Uterus (tissue), 2 donors: Measurements from ENCODE around the gene VAV3.

Experiments used
- POLR2A ChIP-seq, 2 donors: fragments of 450-650 bp; IDR thresholded peaks; one replicate each; pipeline ENCODE4 v1.6.1; 2016; ENCODE audit warnings: antibody characterized with exemption in 2 of 2, mild to moderate bottlenecking in 1 of 2, moderate library complexity in 1 of 2
- TF ChIP-seq, protein P1 (sequence below), 4 experiments: fragments of 200-600 bp in 2 of 4; fragments of 450-650 bp in 2 of 4; sonication (generic) in 2 of 4; IDR thresholded peaks; one replicate each; pipeline ENCODE4 v1.5.1; 2016 to 2019; ENCODE audit warnings: antibody characterized with exemption in 4 of 4, mild to moderate bottlenecking in 2 of 4, moderate library complexity in 1 of 4

DNA sequence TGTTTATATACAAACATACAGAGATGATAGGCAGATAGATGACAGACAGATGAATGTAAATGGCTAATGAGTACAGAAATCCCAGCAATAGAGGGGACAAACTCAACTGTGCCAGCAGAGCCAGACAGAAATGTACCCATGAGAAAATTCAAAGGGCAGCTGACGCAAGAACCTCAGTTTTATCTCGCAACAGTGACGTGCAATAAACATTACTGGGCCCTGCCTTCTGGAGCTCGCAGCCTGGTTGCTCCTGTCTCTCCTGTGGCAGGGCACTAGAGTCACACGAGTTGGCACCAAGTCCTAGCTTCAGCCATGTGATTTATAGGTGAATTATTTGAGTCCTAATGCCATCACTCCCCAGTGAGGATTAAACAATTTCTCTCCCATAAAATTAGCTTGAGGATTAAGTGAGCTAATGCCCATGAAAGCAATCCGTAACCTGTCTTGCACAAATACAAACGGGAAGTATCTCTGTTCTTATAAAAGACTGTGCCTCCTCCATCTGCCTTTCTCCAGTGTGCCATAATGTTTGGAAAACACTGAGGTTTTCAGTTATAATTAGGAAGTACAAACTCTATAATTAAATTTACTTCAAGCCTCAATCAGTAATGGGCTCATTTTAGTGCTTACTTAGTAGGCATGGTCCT lies 50.7 kb downstream of the VAV3 start:
- no peak for TF ChIP-seq POLR2A (IDR thresholded peaks at IDR 0.05)
- TF ChIP-seq, protein P1, sequence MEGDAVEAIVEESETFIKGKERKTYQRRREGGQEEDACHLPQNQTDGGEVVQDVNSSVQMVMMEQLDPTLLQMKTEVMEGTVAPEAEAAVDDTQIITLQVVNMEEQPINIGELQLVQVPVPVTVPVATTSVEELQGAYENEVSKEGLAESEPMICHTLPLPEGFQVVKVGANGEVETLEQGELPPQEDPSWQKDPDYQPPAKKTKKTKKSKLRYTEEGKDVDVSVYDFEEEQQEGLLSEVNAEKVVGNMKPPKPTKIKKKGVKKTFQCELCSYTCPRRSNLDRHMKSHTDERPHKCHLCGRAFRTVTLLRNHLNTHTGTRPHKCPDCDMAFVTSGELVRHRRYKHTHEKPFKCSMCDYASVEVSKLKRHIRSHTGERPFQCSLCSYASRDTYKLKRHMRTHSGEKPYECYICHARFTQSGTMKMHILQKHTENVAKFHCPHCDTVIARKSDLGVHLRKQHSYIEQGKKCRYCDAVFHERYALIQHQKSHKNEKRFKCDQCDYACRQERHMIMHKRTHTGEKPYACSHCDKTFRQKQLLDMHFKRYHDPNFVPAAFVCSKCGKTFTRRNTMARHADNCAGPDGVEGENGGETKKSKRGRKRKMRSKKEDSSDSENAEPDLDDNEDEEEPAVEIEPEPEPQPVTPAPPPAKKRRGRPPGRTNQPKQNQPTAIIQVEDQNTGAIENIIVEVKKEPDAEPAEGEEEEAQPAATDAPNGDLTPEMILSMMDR (IDR thresholded peaks at IDR 0.05) = no peak
